NCI-H1092 (cell line): Measurements from ENCODE around the gene SF1.

Experiments
- DNase-seq: peaks from one replicate; lab custom pipeline; 2025; lab: John Stamatoyannopoulos, UW

SF1 gene

DNA sequence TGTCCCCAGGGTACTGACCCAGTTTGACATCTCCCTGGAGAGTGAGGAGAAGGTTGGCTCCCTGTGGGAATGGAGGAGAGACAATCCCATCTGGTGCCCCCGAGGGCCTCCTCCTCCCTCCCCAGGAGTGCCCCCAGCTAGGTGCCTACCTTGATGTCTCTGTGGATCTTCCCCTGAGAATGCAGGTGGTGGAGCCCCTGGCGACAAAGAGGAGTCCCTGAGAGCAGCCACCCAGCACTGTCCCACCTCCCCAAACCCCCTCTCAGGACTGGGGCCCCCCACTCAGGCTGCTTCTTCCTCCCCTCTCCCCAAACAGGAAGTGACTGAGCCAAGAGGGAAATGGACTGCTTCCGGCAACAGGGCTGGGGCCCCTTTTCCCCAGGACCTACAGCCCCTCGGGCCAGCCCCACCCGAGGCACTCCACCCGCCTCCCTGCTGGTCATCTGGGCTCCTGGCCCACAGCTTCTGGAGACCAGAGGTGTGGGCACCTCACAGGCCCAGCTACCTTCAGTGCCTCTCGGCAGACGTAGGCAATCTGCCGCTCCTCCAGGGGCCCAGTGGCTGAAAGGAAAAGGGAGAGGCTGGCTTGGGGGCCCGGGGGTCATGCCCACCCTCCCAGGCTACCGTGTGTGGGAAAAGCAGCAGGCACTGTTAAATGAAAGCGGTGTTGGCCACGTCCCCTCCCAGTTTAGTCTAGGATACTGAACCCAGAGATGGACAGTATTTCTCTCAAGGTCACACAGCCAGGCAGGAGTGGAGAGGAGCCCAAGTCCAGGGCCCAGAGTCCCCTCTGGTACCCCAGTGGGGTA, 23.4 kb upstream of the SF1 start:
- DNase-seq: no peak

- DNase-seq: no peak
Measured at GRCh38 chr11:64801158-64801464, 22.8 kb upstream of the SF1 start.

GRCh38 chr11:64800303-64801157, 22.2 kb upstream of the SF1 start:
- DNase-seq: no peak

- DNase-seq: peak; percentile 62
Measured at GRCh38 chr11:64799623-64800302, 21.4 kb upstream of the SF1 start.

- DNase-seq: no peak
Measured at GRCh38 chr11:64799256-64799622, 20.9 kb upstream of the SF1 start.

GRCh38 chr11:64796757-64797541, 18.6 kb upstream of the SF1 start:
- DNase-seq: no peak

- no peak for DNase-seq
Measured at GRCh38 chr11:64796047-64796756, 17.9 kb upstream of the SF1 start.

- DNase-seq: no peak
Measured at GRCh38 chr11:64794526-64794925, 16.2 kb upstream of the SF1 start.

- no peak for DNase-seq
Measured at GRCh38 chr11:64793271-64794160, 15.2 kb upstream of the SF1 start.

GRCh38 chr11:64792482-64792881, 14.1 kb upstream of the SF1 start:
- no peak for DNase-seq

- no peak for DNase-seq
Measured at GRCh38 chr11:64791781-64792291, 13.5 kb upstream of the SF1 start.

DNA sequence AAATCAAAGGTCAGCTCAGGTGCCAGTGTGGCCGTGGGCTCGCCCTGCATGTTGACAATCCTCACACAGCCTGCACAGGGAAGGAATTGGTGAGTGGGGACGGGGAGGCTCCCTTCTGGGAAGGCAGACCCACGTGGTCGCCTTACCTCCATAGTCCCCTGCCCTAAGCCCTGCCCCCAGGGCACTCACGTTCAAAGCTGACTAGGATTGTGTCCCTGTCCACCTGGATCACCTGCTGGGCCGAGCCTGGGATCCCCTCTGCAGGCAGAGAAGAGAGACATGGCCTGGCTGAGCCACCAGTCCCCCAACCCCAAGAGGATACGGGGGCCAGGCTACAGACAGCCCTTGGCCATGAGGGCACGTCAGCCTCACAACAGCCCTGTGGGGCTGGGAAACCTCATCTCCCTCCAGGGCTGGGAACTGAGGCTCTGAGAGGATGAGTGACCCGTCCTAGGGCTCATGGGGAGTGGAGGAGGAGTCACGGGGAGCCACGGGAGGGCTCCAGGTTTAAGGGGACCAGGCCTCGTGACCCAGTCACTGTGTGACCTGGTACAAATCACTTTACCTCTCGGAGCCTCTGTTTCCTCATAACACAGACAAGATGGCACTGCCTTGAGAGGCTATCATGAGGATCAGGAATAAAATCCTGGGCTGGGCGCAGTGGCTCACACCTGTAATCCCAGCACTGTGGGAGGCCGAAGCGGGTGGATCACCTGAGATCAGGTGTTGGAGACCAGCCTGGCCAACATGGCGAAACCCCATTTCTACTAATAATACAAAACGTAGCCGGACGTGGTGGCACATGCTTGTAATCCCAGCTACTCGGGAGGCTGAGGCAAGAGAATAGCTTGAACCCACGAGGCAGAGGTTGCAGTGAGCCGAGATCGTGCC, 12.1 kb upstream of the SF1 start:
- DNase-seq: no peak

GRCh38 chr11:64789331-64790204, 11.2 kb upstream of the SF1 start:
- no peak for DNase-seq

DNA sequence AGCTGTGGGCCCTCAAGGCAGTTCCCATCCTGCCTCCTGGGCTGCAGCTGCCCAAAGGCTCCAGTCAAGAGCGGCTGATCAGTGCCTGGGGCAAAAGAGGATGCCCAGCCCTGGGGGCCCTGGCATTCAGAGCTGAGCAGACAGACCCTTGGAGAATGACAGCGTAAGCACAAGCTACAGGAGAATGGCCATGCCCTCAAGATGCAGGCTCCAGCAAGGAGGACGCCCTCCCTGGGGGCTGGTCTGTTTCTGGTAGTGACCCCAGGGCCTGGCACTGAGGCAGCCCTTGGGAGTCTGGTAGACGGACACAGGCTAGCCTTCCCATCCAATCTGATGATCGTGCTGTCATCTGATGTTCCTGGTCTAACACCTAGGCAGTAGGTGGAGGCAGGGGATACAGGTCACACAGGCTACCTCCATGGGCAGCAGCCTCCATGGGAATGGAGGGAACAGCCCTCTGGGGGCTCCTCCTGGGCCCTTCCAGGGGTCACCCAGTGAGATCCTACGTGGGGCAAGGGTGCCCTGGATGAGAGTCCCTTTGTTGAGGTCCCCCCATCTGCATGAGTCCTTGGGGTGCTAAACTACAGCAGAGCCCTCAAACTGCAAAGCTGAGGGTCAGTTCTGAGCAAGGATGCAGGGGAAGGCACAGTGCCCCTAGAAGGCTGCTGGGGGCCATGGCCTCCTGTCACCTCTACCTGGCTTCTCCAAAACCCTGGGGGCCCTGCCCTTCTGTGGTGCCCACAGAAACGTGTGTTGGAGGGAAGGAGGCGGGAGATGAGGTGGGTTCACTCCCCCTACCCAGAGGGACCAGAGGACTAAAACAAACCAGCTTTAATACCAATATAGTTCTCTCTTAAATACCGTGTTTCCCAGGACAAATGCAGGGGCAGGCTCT, 10.2 kb upstream of the SF1 start:
- DNase-seq: no peak

GRCh38 chr11:64787526-64788320, 9.4 kb upstream of the SF1 start:
- DNase-seq: no peak

DNA sequence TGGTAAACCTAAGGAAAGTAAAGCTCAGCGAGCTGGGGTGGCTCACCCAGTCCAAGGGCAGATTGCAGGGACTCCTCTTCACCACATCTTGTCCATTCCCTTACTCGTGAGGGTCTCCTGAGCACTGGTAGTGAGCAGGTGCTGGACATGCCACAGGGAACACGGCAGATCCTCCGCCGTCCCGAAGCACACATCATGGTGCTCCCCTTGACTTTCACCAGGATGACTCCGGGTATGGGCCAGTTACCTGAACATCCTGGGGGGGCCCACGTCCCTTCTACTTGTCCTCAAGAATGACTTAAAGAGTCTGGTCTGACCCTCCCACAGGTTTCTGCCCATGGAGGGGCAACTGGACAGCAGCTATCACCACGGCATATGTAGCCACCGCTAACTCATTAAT, 8.0 kb upstream of the SF1 start:
- no peak for DNase-seq
